ENCODE data around the gene RIN1. TPM values are rescaled to one million over a fixed set of nuclear protein-coding genes. Genes with fewer than 3 reads are reported as not detected.
A peak's percentile ranks its signal among the peaks of the same experiment; 100 is the strongest.
"Not testable (repeated sequence)": the region's sequence is repeated elsewhere in the genome, so short reads cannot be mapped to it uniquely, and the experiment has no call there.

Gene RIN1
- total RNA-seq, 4 donors from 2014 or later, result 1.8 to 26.6 (median 8.6) TPM

DNA sequence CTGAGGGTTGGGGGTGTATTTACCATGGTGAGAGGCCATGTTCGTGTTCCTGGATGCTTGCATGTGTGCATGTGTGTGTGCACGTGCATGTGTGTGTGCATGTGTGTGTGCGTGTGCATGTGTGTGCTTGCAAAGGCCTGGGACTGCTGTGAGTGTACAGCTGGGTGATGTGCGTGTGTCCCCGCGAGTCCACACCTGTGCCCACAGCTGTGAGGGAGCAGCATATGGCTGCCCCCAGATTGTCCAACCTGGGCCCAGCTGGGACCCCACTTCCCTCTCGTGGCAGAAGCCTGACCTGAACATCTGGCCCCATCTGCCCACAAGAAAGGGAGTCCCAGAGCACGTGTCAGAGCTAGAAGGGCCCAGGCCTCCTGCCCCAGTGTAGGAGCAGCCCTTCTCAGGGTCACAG lies 11.0 kb downstream of the RIN1 start:
- Histone ChIP-seq H3K27ac (peak overlapping the region in 1 of 2 donors; percentile 59), H3K4me1 (peaks cover 0 to 4% of the 10 kb centered on the region in 2 donors)
- TF ChIP-seq, protein P1, sequence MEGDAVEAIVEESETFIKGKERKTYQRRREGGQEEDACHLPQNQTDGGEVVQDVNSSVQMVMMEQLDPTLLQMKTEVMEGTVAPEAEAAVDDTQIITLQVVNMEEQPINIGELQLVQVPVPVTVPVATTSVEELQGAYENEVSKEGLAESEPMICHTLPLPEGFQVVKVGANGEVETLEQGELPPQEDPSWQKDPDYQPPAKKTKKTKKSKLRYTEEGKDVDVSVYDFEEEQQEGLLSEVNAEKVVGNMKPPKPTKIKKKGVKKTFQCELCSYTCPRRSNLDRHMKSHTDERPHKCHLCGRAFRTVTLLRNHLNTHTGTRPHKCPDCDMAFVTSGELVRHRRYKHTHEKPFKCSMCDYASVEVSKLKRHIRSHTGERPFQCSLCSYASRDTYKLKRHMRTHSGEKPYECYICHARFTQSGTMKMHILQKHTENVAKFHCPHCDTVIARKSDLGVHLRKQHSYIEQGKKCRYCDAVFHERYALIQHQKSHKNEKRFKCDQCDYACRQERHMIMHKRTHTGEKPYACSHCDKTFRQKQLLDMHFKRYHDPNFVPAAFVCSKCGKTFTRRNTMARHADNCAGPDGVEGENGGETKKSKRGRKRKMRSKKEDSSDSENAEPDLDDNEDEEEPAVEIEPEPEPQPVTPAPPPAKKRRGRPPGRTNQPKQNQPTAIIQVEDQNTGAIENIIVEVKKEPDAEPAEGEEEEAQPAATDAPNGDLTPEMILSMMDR (IDR thresholded peaks at IDR 0.05), result no peak
- TF ChIP-seq POLR2A (IDR thresholded peaks at IDR 0.05), result no peak

DNA sequence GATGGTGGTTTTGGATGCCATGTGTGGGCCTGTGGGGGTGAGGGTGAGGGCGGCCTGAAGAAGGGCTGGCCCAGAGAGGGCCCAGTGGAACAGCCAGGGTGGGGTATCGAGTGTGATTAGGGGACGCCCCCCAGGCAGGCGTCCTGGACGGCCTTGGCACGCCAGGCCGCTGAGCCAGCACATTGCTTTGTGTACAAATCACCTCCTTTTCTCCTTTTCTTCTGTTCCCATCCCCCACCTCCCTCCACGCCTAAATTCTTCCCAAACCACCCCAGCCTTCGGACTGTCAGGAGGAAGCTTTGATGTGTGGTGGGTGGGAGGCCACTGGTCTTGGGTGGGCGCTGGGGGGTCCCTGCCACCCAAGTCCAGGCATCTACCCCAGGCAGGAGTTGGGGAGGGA lies 11.6 kb downstream of the RIN1 start:
- no peaks in the 10 kb centered on the region for H3K36me3 ChIP-seq
- no peak for DNase-seq
- no peak overlapping the region for H3K4me3 ChIP-seq
- no peaks in the 10 kb centered on the region for H3K27me3 ChIP-seq
- peaks cover 0 to 4% of the 10 kb centered on the region in 2 donors for H3K4me1 ChIP-seq
- TF ChIP-seq POLR2A (IDR thresholded peaks at IDR 0.05), result no peak
- TF ChIP-seq, protein P1 (IDR thresholded peaks at IDR 0.05), result no peak
- intact Hi-C loops (cut with DNase I; ENCODE audit: low total_unique reads), result no loop called here
- no peak overlapping the region for H3K27ac ChIP-seq
- H3K9me3 ChIP-seq, result no peaks in the 10 kb centered on the region

More for the DNA sequence above, 11.0 kb downstream of the RIN1 start:
- H3K9me3 ChIP-seq, result no peaks in the 10 kb centered on the region
- H3K27me3 ChIP-seq, result no peaks in the 10 kb centered on the region
- no peaks in the 10 kb centered on the region for H3K36me3 ChIP-seq
- intact Hi-C loops (cut with DNase I; ENCODE audit: low total_unique reads), result no loop called here
- H3K4me3 ChIP-seq, result no peak overlapping the region
- no peak for DNase-seq

DNA sequence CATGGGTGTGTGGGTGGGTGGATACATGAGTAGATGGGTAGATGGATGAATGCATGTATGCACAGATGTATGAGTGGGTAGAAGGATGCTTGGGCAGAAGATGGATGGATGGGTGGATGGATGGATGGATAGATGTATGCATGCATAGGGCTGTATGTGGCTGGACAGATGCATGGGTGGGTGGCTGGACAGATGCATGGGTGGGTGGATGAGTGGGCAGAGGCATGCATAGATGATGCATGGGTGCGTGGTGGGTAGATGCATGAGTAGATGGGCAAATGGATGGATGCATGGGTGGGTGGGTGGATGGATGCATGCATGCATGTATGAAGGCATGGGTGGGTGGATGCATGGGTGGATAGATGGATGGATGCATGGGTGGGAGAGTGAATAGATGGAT lies 12.6 kb downstream of the RIN1 start:
- intact Hi-C loops (cut with DNase I; ENCODE audit: low total_unique reads), result no loop called here
- no peaks in the 10 kb centered on the region for H3K36me3 ChIP-seq
- H3K27me3 ChIP-seq, result no peaks in the 10 kb centered on the region
- no peaks in the 10 kb centered on the region for H3K9me3 ChIP-seq
- no peak overlapping the region for H3K4me3 ChIP-seq
- H3K27ac ChIP-seq, result no peak overlapping the region
- peaks cover 0 to 2% of the 10 kb centered on the region in 2 donors for H3K4me1 ChIP-seq
- TF ChIP-seq, protein P1 (IDR thresholded peaks at IDR 0.05), result no peak
- no peak for TF ChIP-seq POLR2A (IDR thresholded peaks at IDR 0.05)
- no peak for DNase-seq

DNA sequence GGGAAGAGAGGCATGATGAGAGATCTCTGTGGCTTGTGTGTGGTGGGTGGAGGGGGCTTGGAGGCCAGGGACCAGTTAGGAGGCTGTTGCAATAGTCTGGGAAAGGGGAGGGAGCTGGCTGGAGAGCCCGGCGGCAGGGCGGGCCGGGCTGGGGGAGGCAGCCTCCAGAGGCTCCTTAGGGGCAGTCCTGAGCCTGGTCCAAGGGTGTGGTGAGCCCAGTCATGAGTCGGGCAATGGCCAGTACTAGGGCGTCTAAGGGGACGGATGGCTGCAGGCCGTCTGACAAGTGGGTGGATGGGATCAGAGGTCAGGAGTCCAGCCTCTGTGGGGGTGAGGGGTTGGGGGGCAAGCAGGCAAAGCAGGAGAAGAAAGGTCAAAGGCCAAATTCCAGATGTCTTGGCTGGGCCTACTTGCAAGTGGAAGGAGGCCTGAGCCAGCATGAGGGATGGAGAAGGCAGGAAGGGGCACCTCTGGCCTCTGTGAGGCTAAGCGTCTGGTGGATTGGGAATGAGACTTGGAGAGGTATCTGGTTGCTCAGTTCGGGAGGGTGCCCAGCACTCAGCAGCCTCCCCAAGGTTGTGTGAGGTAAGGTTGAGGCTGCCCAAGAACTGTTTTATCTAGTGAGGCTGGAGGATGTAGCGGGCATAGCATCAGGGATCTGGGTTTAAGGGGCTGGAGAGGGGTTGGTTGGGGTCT lies 13.4 kb downstream of the RIN1 start:
- peaks cover 0 to 4% of the 10 kb centered on the region in 2 donors for H3K4me1 ChIP-seq
- DNase-seq, result peak; percentile 51 to 65
- TF ChIP-seq POLR2A (IDR thresholded peaks at IDR 0.05), result no peak
- TF ChIP-seq, protein P1 (IDR thresholded peaks at IDR 0.05), result no peak
- H3K27me3 ChIP-seq, result no peaks in the 10 kb centered on the region
- H3K9me3 ChIP-seq, result no peaks in the 10 kb centered on the region
- intact Hi-C loops (cut with DNase I; ENCODE audit: low total_unique reads), result no loop called here
- no peaks in the 10 kb centered on the region for H3K36me3 ChIP-seq
- H3K27ac ChIP-seq, result peak overlapping the region in 1 of 2 donors; percentile 10
- no peak overlapping the region for H3K4me3 ChIP-seq

DNA sequence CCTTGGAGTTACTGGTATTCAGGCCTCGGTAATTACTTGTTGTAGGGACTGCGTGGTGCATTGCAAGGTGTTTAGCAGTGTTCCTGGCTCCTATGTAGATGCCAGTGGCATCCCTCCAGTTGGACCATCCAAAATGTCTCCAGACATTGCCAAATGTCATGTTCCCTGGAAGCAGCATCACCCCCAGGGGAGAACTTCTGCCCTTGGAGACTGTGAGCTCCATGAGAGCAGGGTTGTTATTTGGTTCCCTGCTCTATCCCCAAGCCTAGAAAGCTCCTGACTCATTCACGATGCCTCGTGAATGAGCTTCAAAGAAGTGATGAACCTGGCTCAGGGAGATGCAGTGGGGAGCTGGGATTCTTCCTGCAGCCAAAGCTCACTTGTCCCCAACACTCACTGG lies 14.6 kb downstream of the RIN1 start:
- H3K9me3 ChIP-seq, result no peaks in the 10 kb centered on the region
- intact Hi-C loops (cut with DNase I; ENCODE audit: low total_unique reads), result no loop called here
- H3K4me3 ChIP-seq, result no peak overlapping the region
- H3K27me3 ChIP-seq, result no peaks in the 10 kb centered on the region
- peaks cover 0 to 8% of the 10 kb centered on the region in 2 donors for H3K4me1 ChIP-seq
- TF ChIP-seq, protein P1 (IDR thresholded peaks at IDR 0.05), result no peak
- no peak for TF ChIP-seq POLR2A (IDR thresholded peaks at IDR 0.05)
- H3K27ac ChIP-seq, result no peak overlapping the region
- H3K36me3 ChIP-seq, result no peaks in the 10 kb centered on the region
- no peak for DNase-seq

DNA sequence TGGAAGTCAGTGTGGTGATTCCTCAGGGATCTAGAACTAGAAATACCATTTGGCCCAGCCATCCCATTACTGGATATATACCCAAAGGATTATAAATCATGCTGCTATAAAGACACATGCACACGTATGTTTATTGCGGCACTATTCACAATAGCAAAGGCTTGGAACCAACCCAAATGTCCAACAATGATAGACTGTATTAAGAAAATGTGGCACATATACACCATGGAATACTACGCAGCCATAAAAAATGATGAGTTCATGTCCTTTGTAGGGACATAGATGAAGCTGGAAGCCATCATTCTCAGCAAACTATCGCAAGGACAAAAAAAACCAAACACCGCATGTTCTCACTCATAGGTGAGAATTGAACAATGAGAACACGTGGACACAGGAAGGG lies 15.5 kb downstream of the RIN1 start:
- H3K4me1 ChIP-seq; H3K27me3 ChIP-seq; H3K4me3 ChIP-seq; H3K36me3 ChIP-seq; DNase-seq; H3K27ac ChIP-seq; H3K9me3 ChIP-seq; intact Hi-C loops (cut with DNase I; ENCODE audit: low total_unique reads): not testable (repeated sequence)

DNA sequence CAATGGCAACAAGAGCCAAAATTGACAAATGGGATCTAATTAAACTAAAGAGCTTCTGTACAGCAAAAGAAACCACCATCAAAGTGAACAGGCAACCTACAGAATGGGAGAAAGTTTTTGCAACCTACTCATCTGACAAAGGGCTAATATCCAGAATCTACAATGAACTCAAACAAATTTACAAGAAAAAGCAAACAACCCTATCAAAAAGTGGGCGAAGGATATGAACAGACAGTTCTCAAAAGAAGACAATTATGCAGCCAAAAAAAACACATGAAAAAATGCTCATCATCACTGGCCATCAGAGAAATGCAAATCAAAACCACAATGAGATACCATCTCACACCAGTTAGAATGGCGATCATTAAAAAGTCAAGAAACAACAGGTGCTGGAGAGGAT lies 15.9 kb downstream of the RIN1 start:
- H3K36me3 ChIP-seq; H3K27ac ChIP-seq; intact Hi-C loops (cut with DNase I; ENCODE audit: low total_unique reads); DNase-seq; H3K27me3 ChIP-seq; H3K9me3 ChIP-seq; H3K4me3 ChIP-seq; H3K4me1 ChIP-seq: not testable (repeated sequence)

All from uterus (tissue), 4 donors.